Large intestine (tissue), 3 donors: ENCODE measurements around the gene GAPVD1. TPM values are rescaled to one million over a fixed set of nuclear protein-coding genes. Genes with fewer than 3 reads are reported as not detected.

Source experiments
- DNase-seq, 2 donors: peaks; one replicate each; pipeline versions ENCODE4 v3.0.0 to v3.0.0-alpha.2; 2013
- H3K27ac ChIP-seq: one replicate; pipeline ENCODE4 v1.5.1; 2013; ENCODE audit warnings: low read length
- H3K27me3 ChIP-seq: 2 replicates; pipeline ENCODE4 v1.6.1; 2013; ENCODE audit warnings: low read length; ENCODE audit not compliant: control insufficient read depth, insufficient read depth
- H3K36me3 ChIP-seq: 2 replicates; pipeline ENCODE4 v1.6.1; 2013; ENCODE audit warnings: low read length; ENCODE audit not compliant: control insufficient read depth, insufficient read depth
- H3K4me1 ChIP-seq: one replicate; pipeline ENCODE4 v1.6.1; 2013; ENCODE audit warnings: low read length; ENCODE audit not compliant: control insufficient read depth, insufficient read depth
- H3K4me3 ChIP-seq: one replicate; pipeline ENCODE4 v1.5.1; 2013; ENCODE audit warnings: low read length
- H3K9me3 ChIP-seq: one replicate; pipeline ENCODE4 v1.6.1; 2013; ENCODE audit warnings: mild to moderate bottlenecking, low read depth, low read length, moderate library complexity; ENCODE audit not compliant: control insufficient read depth
- WGBS: methylation state at CpG from one replicate; pipeline ENCODE4 v1.1.5; 2013; ENCODE audit warnings: low lambda C conversion rate; ENCODE audit not compliant: insufficient coverage; 5-methylcytosine and 5-hydroxymethylcytosine counted together
- polyA plus RNA-seq: library from polyadenylated mRNA; unstranded; fragments of 120-200 nt; gene quantifications from one replicate; pipeline ENCODE4 v1.2.1, GENCODE V29; 2013

GAPVD1 gene
- polyA plus RNA-seq, 1 donor = 27.6 TPM

DNA sequence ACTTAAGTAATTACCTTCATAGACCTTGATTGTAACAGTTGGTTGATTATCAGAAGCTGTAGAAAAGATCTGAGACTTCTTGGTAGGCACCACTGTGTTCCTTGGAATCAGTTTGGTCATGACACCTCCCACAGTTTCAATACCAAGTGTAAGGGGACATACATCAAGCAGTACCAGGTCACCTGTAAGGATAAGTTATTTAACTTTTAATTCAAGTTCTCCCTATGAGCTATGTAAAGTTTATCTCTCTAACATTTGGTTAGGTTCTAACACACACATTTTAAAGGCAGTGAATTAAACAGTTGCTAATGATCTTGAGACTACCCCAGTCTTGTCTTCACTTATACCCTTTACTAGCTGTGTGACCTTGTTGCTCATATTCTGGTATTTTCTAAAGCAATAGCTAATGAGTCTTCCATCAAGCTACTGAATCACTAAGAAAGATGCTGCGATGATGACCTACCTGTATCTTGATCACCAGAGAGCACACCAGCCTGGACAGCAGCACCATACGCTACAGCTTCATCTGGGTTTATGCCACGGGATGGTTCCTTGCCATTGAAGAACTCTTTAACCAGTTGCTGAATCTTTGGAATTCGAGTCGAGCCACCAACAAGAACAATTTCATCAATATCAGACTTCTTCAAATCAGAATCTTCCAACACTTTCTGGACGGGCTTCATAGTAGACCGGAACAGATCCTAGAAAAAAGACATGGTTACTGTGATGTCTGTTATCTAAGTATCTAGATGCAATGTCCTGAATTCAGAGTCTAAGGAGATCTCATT is 23.3 kb upstream of the GAPVD1 start:
- no peaks in the 10 kb centered on the region for H3K9me3 ChIP-seq
- WGBS = no CpG with 5 or more reads among the region's 7 CpGs
- H3K4me3 ChIP-seq = peak overlapping the region; percentile 90
- peaks cover 55% of the 10 kb centered on the region for H3K36me3 ChIP-seq
- H3K4me1 ChIP-seq = peaks cover 16% of the 10 kb centered on the region
- H3K27ac ChIP-seq = no peak overlapping the region
- no peaks in the 10 kb centered on the region for H3K27me3 ChIP-seq
- no peak for DNase-seq

DNA sequence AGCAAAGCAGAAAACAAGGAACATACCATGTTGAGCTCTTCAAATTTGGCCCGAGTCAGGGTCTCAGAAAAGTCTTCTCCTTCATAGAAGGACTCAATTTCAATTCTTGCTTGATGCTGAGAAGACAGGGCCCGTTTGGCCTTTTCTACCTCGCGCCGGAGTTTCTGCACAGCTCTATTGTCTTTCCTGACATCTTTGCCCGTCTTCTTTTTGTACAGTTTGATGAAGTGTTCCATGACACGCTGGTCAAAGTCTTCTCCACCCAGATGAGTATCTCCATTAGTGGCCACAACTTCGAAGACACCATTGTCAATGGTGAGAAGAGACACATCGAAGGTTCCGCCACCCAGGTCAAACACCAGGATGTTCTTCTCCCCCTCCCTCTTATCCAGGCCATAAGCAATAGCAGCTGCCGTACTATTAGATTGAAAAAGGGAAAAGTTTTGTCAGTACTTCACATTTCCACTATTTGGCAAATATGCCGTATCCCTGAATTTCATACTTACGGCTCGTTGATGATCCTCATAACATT is 22.6 kb upstream of the GAPVD1 start:
- no peak for DNase-seq
- Histone ChIP-seq H3K36me3 (peaks cover 51% of the 10 kb centered on the region), H3K4me3 (peak overlapping the region; percentile 90), H3K4me1 (peaks cover 16% of the 10 kb centered on the region), H3K27ac (no peak overlapping the region), H3K9me3 (no peaks in the 10 kb centered on the region), H3K27me3 (no peaks in the 10 kb centered on the region)
- WGBS = 93% methylated on average over 4 of the region's 14 CpGs

DNA sequence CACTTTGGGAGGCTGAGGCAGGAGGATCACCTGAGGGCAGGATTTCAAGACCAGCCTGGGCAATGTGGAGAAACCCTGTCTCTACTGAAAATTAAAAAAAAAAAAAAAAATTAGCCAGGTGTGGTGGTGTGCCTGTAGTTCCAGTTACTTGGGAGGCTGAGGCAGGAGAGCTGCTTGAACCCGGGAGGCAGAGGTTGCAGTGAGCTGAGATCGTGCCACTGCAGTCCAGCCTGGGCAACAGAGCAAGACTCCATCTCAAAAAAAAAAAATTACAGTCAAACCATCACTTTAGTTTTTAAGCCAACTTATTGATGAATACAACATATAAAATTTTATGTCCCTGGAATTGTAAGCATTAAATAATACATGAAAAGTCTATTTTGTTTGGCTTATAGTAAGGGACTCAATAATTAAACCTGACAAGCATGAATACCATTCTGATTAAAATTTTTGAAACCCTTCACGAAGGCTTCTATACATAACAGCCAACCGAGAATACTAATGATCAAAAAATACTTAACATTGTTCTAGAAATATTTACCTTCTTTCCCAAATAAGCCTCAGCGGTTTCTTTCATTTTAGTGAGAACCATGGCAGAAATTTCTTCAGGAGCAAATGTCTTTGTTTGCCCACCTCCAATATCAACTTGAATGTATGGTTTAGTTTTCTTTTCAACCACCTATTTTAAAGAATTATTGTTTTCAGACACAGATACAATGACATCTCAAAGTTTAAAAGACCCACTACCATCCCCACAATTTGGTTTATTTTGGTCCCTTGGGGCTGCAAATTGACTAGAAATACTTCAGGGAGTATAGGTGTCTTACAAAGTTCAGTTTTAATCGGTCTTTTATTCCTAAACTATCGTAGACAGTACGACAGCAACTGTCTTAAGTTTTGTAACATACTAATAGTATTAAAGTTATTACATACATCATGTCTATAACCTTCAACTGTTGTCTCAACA is 21.7 kb upstream of the GAPVD1 start:
- no peak for DNase-seq
- H3K27ac ChIP-seq = peak overlapping the region; percentile 84
- H3K9me3 ChIP-seq = no peaks in the 10 kb centered on the region
- H3K4me3 ChIP-seq = peak overlapping the region; percentile 90
- 4% methylated on average over 3 of the region's 8 CpGs for whole genome bisulfite sequencing
- peaks cover 14% of the 10 kb centered on the region for H3K4me1 ChIP-seq
- H3K27me3 ChIP-seq = no peaks in the 10 kb centered on the region
- peaks cover 45% of the 10 kb centered on the region for H3K36me3 ChIP-seq

DNA sequence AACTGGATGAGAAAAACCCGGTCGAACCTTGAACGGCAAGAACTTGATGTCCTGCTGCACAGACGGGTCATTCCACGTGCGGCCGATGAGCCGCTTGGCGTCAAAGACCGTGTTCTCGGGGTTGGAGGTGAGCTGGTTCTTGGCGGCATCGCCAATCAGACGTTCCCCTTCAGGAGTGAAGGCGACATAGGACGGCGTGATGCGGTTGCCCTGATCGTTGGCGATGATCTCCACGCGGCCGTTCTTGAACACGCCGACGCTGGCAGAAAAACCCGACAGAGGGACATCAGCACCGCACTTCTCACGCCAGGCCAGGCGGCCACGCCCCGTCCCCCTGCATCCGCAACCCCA is 21.0 kb upstream of the GAPVD1 start:
- no CpG with 5 or more reads among the region's 33 CpGs for WGBS
- H3K4me3 ChIP-seq = peak overlapping the region; percentile 90
- DNase-seq = no peak
- no peaks in the 10 kb centered on the region for H3K27me3 ChIP-seq
- H3K9me3 ChIP-seq = no peaks in the 10 kb centered on the region
- peaks cover 38% of the 10 kb centered on the region for H3K36me3 ChIP-seq
- peaks cover 13% of the 10 kb centered on the region for H3K4me1 ChIP-seq
- H3K27ac ChIP-seq = peak overlapping the region; percentile 84

GRCh38 chr9:125241000-125241862 is 20.4 kb upstream of the GAPVD1 start, which contains the start of gene HSPA5:
TSS of gene HSPA5 (minus strand) at chr9:125241343. CDS start at chr9:125241126, 217 bp downstream.
- Histone ChIP-seq H3K4me3 (peak within 1 kb of the TSS; percentile 90), H3K9me3 (no peaks in the 10 kb centered on the region), H3K27me3 (no peaks in the 10 kb centered on the region), H3K27ac (peak within 1 kb of the TSS; percentile 84), H3K4me1 (peaks cover 13% of the 10 kb centered on the region), H3K36me3 (peaks cover 32% of the 10 kb centered on the region)
- WGBS = 0% methylated on average over 1 of the region's 59 CpGs
- DNase-seq = peak; percentile 99 to 100

GRCh38 chr9:125241863-125242739 is 19.5 kb upstream of the GAPVD1 start:
- no peaks in the 10 kb centered on the region for H3K27me3 ChIP-seq
- DNase-seq = peak in 1 of 2 donors; percentile 16
- H3K4me1 ChIP-seq = peaks cover 13% of the 10 kb centered on the region
- peaks cover 24% of the 10 kb centered on the region for H3K36me3 ChIP-seq
- 19% methylated on average over 5 of the region's 27 CpGs for WGBS
- no peaks in the 10 kb centered on the region for H3K9me3 ChIP-seq
- H3K4me3 ChIP-seq = peak overlapping the region; percentile 75
- H3K27ac ChIP-seq = peak overlapping the region; percentile 84

- WGBS = 70% methylated on average over 2 of the region's 15 CpGs
- Histone ChIP-seq H3K9me3 (no peaks in the 10 kb centered on the region), H3K27me3 (no peaks in the 10 kb centered on the region), H3K4me3 (no peak overlapping the region), H3K36me3 (peaks cover 7% of the 10 kb centered on the region), H3K27ac (no peak overlapping the region), H3K4me1 (peaks cover 5% of the 10 kb centered on the region)
- DNase-seq = no peak
Observed at GRCh38 chr9:125243792-125244260, 17.8 kb upstream of the GAPVD1 start.

DNA sequence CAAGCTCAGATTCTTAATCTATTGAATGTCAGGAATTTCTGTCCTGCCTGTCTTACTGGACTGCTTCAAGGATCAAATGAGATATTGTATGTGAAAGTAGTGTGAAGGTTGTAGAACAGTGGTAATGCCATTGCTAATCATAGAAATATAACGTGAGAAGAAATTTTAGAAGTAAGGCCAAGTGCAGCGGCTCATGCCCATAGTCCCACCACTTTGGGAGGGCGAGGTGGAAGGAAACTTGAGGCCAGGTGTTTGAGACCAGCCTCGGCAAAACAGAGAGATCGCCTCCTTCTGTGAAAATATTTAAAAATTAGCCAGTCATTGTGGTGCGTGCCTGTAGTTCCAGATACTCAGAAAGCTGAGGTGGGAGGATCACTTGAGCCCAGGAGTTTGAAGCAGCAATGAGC is 15.4 kb upstream of the GAPVD1 start:
- Histone ChIP-seq H3K36me3 (no peaks in the 10 kb centered on the region), H3K27me3 (no peaks in the 10 kb centered on the region), H3K27ac (no peak overlapping the region), H3K9me3 (no peaks in the 10 kb centered on the region), H3K4me3 (no peak overlapping the region), H3K4me1 (no peaks in the 10 kb centered on the region)
- no peak for DNase-seq
- no CpG with 5 or more reads among the region's 6 CpGs for WGBS

- H3K4me3 ChIP-seq = no peak overlapping the region
- DNase-seq = no peak
- H3K27me3 ChIP-seq = no peaks in the 10 kb centered on the region
- no peak overlapping the region for H3K27ac ChIP-seq
- no peaks in the 10 kb centered on the region for H3K4me1 ChIP-seq
- no peaks in the 10 kb centered on the region for H3K9me3 ChIP-seq
- no peaks in the 10 kb centered on the region for H3K36me3 ChIP-seq
Observed at GRCh38 chr9:125254231-125254630, 7.4 kb upstream of the GAPVD1 start.
